ENCODE results near the gene ARHGAP18.

ARHGAP18 gene

GRCh38 chr6:129679758-129680157 is 30.2 kb downstream of the ARHGAP18 start:
- Histone ChIP-seq H4K20me1 (ENCODE audit: insufficient read depth, low read length, poor library complexity, severe bottlenecking) (no peaks in the 10 kb centered on the region), H3F3A (ENCODE audit: low read depth) (peaks cover 11% of the 10 kb centered on the region), H3K4me3 (ENCODE audit: low read length, poor library complexity, severe bottlenecking) (no peak overlapping the region), H3K27me3 (ENCODE audit: insufficient read depth, low read length, poor library complexity, severe bottlenecking) (no peaks in the 10 kb centered on the region), H2AFZ (ENCODE audit: low read length) (no peak overlapping the region), H3K36me3 (ENCODE audit: insufficient read depth, low read length) (no peaks in the 10 kb centered on the region), H3K9me3 (ENCODE audit: insufficient read depth, low read depth, low read length) (no peaks in the 10 kb centered on the region), H3K4me2 (ENCODE audit: low read depth, low read length, poor library complexity, severe bottlenecking) (peak overlapping the region; percentile 20), H3K9me2 (replicated peaks; ENCODE audit: low read depth, low read length) (no peaks in the 10 kb centered on the region), H3K4me1 (ENCODE audit: insufficient read depth, low read length, poor library complexity, severe bottlenecking) (peaks cover 68% of the 10 kb centered on the region), H3K9ac (ENCODE audit: low read depth, low read length, poor library complexity, severe bottlenecking) (no peak overlapping the region), H3K79me2 (ENCODE audit: insufficient read depth, low read length) (peaks cover 46% of the 10 kb centered on the region; the same call in 1 of the 2 replicates)
- no peak for TF ChIP-seq CTCF (conservative IDR thresholded peaks at IDR 0.05; ENCODE audit: low read length)
- no peak for TF ChIP-seq EZH2phosphoT487 (IDR thresholded peaks at IDR 0.05; ENCODE audit: borderline replicate concordance)

DNA sequence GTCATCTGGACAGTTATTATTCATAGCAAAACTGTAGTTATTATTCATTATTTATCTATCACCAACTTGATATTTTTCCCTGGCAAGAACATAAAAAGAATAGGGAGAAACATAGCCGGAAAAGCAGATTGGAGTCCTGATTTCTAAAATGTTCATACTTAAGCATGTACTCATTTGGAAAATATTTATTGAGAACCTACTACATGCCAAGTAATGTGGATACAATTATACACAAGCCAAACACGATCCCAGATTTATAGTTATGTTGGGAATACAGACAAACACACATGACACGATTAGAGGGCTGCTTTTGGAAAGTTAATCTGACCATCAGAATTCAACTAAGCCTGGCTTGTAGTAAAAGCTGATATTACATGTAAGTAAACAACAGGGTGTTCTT is 30.7 kb downstream of the ARHGAP18 start:
- H3K9ac ChIP-seq (ENCODE audit: low read depth, low read length, poor library complexity, severe bottlenecking): no peak overlapping the region
- peak overlapping the region; percentile 20 for H3K4me2 ChIP-seq (ENCODE audit: low read depth, low read length, poor library complexity, severe bottlenecking)
- peaks cover 6% of the 10 kb centered on the region for H3F3A ChIP-seq (ENCODE audit: low read depth)
- H3K9me3 ChIP-seq (ENCODE audit: insufficient read depth, low read depth, low read length): no peaks in the 10 kb centered on the region
- no peak overlapping the region for H2AFZ ChIP-seq (ENCODE audit: low read length)
- H3K9me2 ChIP-seq (replicated peaks; ENCODE audit: low read depth, low read length): no peaks in the 10 kb centered on the region
- peaks cover 43% of the 10 kb centered on the region; the same call in 1 of the 2 replicates for H3K79me2 ChIP-seq (ENCODE audit: insufficient read depth, low read length)
- H3K36me3 ChIP-seq (ENCODE audit: insufficient read depth, low read length): no peaks in the 10 kb centered on the region
- no peak overlapping the region for H3K4me3 ChIP-seq (ENCODE audit: low read length, poor library complexity, severe bottlenecking)
- TF ChIP-seq EZH2phosphoT487 (IDR thresholded peaks at IDR 0.05; ENCODE audit: borderline replicate concordance) (no peak), CTCF (conservative IDR thresholded peaks at IDR 0.05; ENCODE audit: low read length) (no peak)
- H4K20me1 ChIP-seq (ENCODE audit: insufficient read depth, low read length, poor library complexity, severe bottlenecking): no peaks in the 10 kb centered on the region
- peaks cover 64% of the 10 kb centered on the region for H3K4me1 ChIP-seq (ENCODE audit: insufficient read depth, low read length, poor library complexity, severe bottlenecking)
- no peaks in the 10 kb centered on the region for H3K27me3 ChIP-seq (ENCODE audit: insufficient read depth, low read length, poor library complexity, severe bottlenecking)

GRCh38 chr6:129678463-129678862 is 31.5 kb downstream of the ARHGAP18 start:
- Histone ChIP-seq H3K9me2 (replicated peaks; ENCODE audit: low read depth, low read length) (no peaks in the 10 kb centered on the region), H3K36me3 (ENCODE audit: insufficient read depth, low read length) (no peaks in the 10 kb centered on the region), H3K27me3 (ENCODE audit: insufficient read depth, low read length, poor library complexity, severe bottlenecking) (no peaks in the 10 kb centered on the region), H3K4me2 (ENCODE audit: low read depth, low read length, poor library complexity, severe bottlenecking) (no peak overlapping the region), H3F3A (ENCODE audit: low read depth) (peaks cover 2% of the 10 kb centered on the region), H4K20me1 (ENCODE audit: insufficient read depth, low read length, poor library complexity, severe bottlenecking) (no peaks in the 10 kb centered on the region), H3K9ac (ENCODE audit: low read depth, low read length, poor library complexity, severe bottlenecking) (no peak overlapping the region), H3K9me3 (ENCODE audit: insufficient read depth, low read depth, low read length) (no peaks in the 10 kb centered on the region), H3K4me3 (ENCODE audit: low read length, poor library complexity, severe bottlenecking) (no peak overlapping the region), H3K79me2 (ENCODE audit: insufficient read depth, low read length) (peaks cover 43% of the 10 kb centered on the region; the same call in 1 of the 2 replicates), H2AFZ (ENCODE audit: low read length) (no peak overlapping the region), H3K4me1 (ENCODE audit: insufficient read depth, low read length, poor library complexity, severe bottlenecking) (peaks cover 65% of the 10 kb centered on the region)
- TF ChIP-seq CTCF (conservative IDR thresholded peaks at IDR 0.05; ENCODE audit: low read length): no peak
- no peak for TF ChIP-seq EZH2phosphoT487 (IDR thresholded peaks at IDR 0.05; ENCODE audit: borderline replicate concordance)
